NT2/D1 (cell line): ENCODE results near the gene SUPT5H.
"Not testable (repeated sequence)": the region's sequence is repeated elsewhere in the genome, so short reads cannot be mapped to it uniquely, and the experiment has no call there.

Experiments
- YY1 ChIP-seq: IDR thresholded peaks from 2 replicates; pipeline ENCODE4 v1.6.1; 2011; ENCODE audit not compliant: insufficient read length, insufficient read depth
- ZNF274 ChIP-seq: IDR thresholded peaks from 2 replicates; pipeline ENCODE4 v1.6.1; 2011; ENCODE audit warnings: mild to moderate bottlenecking, low read depth, low read length

- not testable (repeated sequence) for TF ChIP-seq ZNF274, YY1
These were observed 5.9 kb downstream of the SUPT5H start for GRCh38 chr19:39451257-39451656.
